MM.1S (cell line): ENCODE measurements around the gene DEFB118.
"Not testable (repeated sequence)": the region's sequence is repeated elsewhere in the genome, so short reads cannot be mapped to it uniquely, and the experiment has no call there.

Experiments
- DNase-seq: peaks from one replicate; pipeline ENCODE4 v3.0.0-alpha.2; 2015
- H2AFZ ChIP-seq: fragments of 300-600 bp; sonication (generic); 2 replicates; pipeline ENCODE4 v1.6.0; 2016; ENCODE audit warnings: antibody characterized with exemption, low read length
- H3F3A ChIP-seq: fragments of 300-600 bp; sonication (generic); 2 replicates; pipeline ENCODE4 v1.6.1; 2016; ENCODE audit warnings: mild to moderate bottlenecking, antibody characterized with exemption, low read length, moderate library complexity, mixed read lengths; ENCODE audit not compliant: insufficient read depth
- H3K27ac ChIP-seq: fragments of 300-600 bp; sonication (generic); 2 replicates; pipeline ENCODE4 v1.5.1; 2016; ENCODE audit warnings: mild to moderate bottlenecking, low read length
- H3K27me3 ChIP-seq: fragments of 300-600 bp; sonication (generic); replicated peaks from 2 replicates; pipeline ENCODE4 v1.6.0; 2016; ENCODE audit warnings: low read length; ENCODE audit not compliant: insufficient read depth
- H3K36me3 ChIP-seq: fragments of 300-600 bp; sonication (generic); replicated peaks from 2 replicates; pipeline ENCODE4 v1.6.1; 2016; ENCODE audit warnings: mild to moderate bottlenecking, low read length, mixed read lengths; ENCODE audit not compliant: insufficient read depth
- H3K4me1 ChIP-seq: fragments of 300-600 bp; sonication (generic); 2 replicates; pipeline ENCODE4 v1.6.1; 2016; ENCODE audit warnings: low read length, mixed read lengths
- H3K4me2 ChIP-seq: fragments of 300-600 bp; sonication (generic); 2 replicates; pipeline ENCODE4 v1.6.0; 2016; ENCODE audit warnings: low read depth, low read length
- H3K4me3 ChIP-seq: fragments of 300-600 bp; sonication (generic); 2 replicates; pipeline ENCODE4 v1.5.1; 2016; ENCODE audit warnings: low read length, mixed read lengths
- H3K79me2 ChIP-seq: fragments of 300-600 bp; sonication (generic); 2 replicates; pipeline ENCODE4 v1.6.1; 2016; ENCODE audit warnings: mixed run types, low read length, mixed read lengths
- H3K9ac ChIP-seq: fragments of 300-600 bp; sonication (generic); 2 replicates; pipeline ENCODE4 v1.6.1; 2016; ENCODE audit warnings: low read length, mixed read lengths
- H3K9me2 ChIP-seq: fragments of 300-600 bp; sonication (generic); replicated peaks from 2 replicates; pipeline ENCODE4 v1.6.1; 2016; ENCODE audit warnings: mild to moderate bottlenecking, low read length, mixed read lengths; ENCODE audit not compliant: insufficient read depth
- H3K9me3 ChIP-seq: fragments of 300-600 bp; sonication (generic); replicated peaks from 2 replicates; pipeline ENCODE4 v1.6.1; 2016; ENCODE audit warnings: mild to moderate bottlenecking, low read length, mixed read lengths; ENCODE audit not compliant: insufficient read depth
- H4K20me1 ChIP-seq: fragments of 300-600 bp; sonication (generic); 2 replicates; pipeline ENCODE4 v1.6.1; 2016; ENCODE audit warnings: mild to moderate bottlenecking, low read length, moderate library complexity, mixed read lengths; ENCODE audit not compliant: insufficient read depth
- CTCF ChIP-seq: fragments of 300-600 bp; sonication (generic); IDR thresholded peaks from 2 replicates; pipeline ENCODE4 v1.5.1; 2016; ENCODE audit warnings: antibody characterized with exemption, low read length, mixed read lengths
- EZH2 ChIP-seq: fragments of 300-600 bp; sonication (generic); optimal IDR thresholded peaks from 2 replicates; pipeline ENCODE3; 2017; ENCODE audit warnings: low read depth, mild to moderate bottlenecking, antibody characterized with exemption, low read length, mixed read lengths
- EZH2phosphoT487 ChIP-seq: fragments of 300-600 bp; sonication (generic); IDR thresholded peaks from 2 replicates; pipeline ENCODE4 v1.6.1; 2018; ENCODE audit warnings: antibody characterized with exemption, low read length

DEFB118 gene

GRCh38 chr20:31355981-31356380 lies 12.4 kb upstream of the DEFB118 start:
- Histone ChIP-seq H3K79me2 (no peaks in the 10 kb centered on the region), H3K27ac (no peak overlapping the region), H3K4me3 (no peak overlapping the region), H2AFZ (no peak overlapping the region), H3K4me1 (no peaks in the 10 kb centered on the region), H3K9ac (no peak overlapping the region), H3K9me2 (no peaks in the 10 kb centered on the region), H3F3A (no peaks in the 10 kb centered on the region), H3K9me3 (no peaks in the 10 kb centered on the region), H3K36me3 (no peaks in the 10 kb centered on the region), H3K27me3 (no peaks in the 10 kb centered on the region), H3K4me2 (no peak overlapping the region), H4K20me1 (no peaks in the 10 kb centered on the region)
- no peak for DNase-seq
- TF ChIP-seq CTCF = no peak

GRCh38 chr20:31363295-31363694 lies 5.1 kb upstream of the DEFB118 start:
- no peaks in the 10 kb centered on the region for H4K20me1 ChIP-seq
- H3K4me1 ChIP-seq = no peaks in the 10 kb centered on the region
- H2AFZ ChIP-seq = no peak overlapping the region
- H3K79me2 ChIP-seq = no peaks in the 10 kb centered on the region
- H3K9me3 ChIP-seq = no peaks in the 10 kb centered on the region
- no peaks in the 10 kb centered on the region for H3F3A ChIP-seq
- no peak for DNase-seq
- H3K27ac ChIP-seq = no peak overlapping the region
- TF ChIP-seq CTCF (no peak), EZH2 (no peak), EZH2phosphoT487 (no peak)
- no peak overlapping the region for H3K4me3 ChIP-seq
- no peaks in the 10 kb centered on the region for H3K36me3 ChIP-seq
- H3K9me2 ChIP-seq = no peaks in the 10 kb centered on the region
- no peaks in the 10 kb centered on the region for H3K27me3 ChIP-seq
- no peak overlapping the region for H3K4me2 ChIP-seq
- no peak overlapping the region for H3K9ac ChIP-seq

- H3K4me2 ChIP-seq, H4K20me1 ChIP-seq, H3K4me3 ChIP-seq, H3K9me3 ChIP-seq, H3K79me2 ChIP-seq, H3K27me3 ChIP-seq, H3F3A ChIP-seq, H3K9ac ChIP-seq, DNase-seq, H3K36me3 ChIP-seq, H2AFZ ChIP-seq, H3K27ac ChIP-seq, H3K9me2 ChIP-seq, H3K4me1 ChIP-seq: not testable (repeated sequence)
Observed at GRCh38 chr20:31364272-31364671, 4.1 kb upstream of the DEFB118 start.

- Histone ChIP-seq H3K4me2 (no peak overlapping the region), H3K4me1 (no peaks in the 10 kb centered on the region), H3K79me2 (no peaks in the 10 kb centered on the region), H3K36me3 (no peaks in the 10 kb centered on the region), H3K9ac (no peak overlapping the region), H3K4me3 (no peak overlapping the region), H2AFZ (no peak overlapping the region), H4K20me1 (no peaks in the 10 kb centered on the region), H3F3A (no peaks in the 10 kb centered on the region), H3K9me3 (no peaks in the 10 kb centered on the region), H3K9me2 (no peaks in the 10 kb centered on the region), H3K27ac (no peak overlapping the region), H3K27me3 (no peaks in the 10 kb centered on the region)
- no peak for TF ChIP-seq EZH2
- no peak for DNase-seq
Observed at GRCh38 chr20:31374346-31374745, 5.9 kb downstream of the DEFB118 start.
